ENCODE data around the gene THAP6. TPM values are rescaled to one million over a fixed set of nuclear protein-coding genes. Genes with fewer than 3 reads are reported as not detected.
"Not testable (repeated sequence)": the region's sequence is repeated elsewhere in the genome, so short reads cannot be mapped to it uniquely, and the experiment has no call there.

The THAP6 gene
- polyA plus RNA-seq, 2 of the 4 experiments (the other 2 are of a cell fraction): 9.4 to 19.1 TPM

DNA sequence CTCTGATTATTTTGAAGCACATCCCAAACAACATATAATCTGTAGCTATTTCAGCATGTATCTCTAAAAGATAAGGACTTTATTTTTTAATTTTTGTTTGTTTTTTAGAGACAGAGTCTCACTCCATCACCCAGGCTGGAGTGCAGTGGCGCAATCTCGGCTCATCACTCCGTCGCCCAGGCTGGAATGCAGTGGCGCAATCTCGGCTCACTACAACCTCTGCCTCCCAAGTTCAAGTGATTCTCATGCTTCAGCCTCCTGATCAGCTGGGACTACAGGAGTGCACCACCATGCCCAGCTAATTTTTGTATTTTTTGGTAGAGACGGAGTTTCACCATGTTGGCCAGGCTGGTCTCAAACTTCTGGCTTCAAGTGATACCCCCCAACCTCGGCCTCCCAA lies 29.9 kb downstream of the THAP6 start:
- H3K27ac ChIP-seq; H3K4me1 ChIP-seq; FAIRE-seq; H3K4me2 ChIP-seq; ATAC-seq; CTCF ChIA-PET; POLR2A ChIA-PET; H3K4me3 ChIP-seq; DNase-seq (ENCODE audit: low read depth in 1 of 2, low spot score in 1 of 2); H3K9me3 ChIP-seq: not testable (repeated sequence)
- TF ChIP-seq CEBPB (IDR thresholded peaks at IDR 0.05): peak in 1 of 2 experiments; percentile 70; a peak in 2 of 4 replicates
- WGBS (ENCODE audit: missing lambda C conversion rate): 75% methylated on average over 8 of the region's 8 CpGs

DNA sequence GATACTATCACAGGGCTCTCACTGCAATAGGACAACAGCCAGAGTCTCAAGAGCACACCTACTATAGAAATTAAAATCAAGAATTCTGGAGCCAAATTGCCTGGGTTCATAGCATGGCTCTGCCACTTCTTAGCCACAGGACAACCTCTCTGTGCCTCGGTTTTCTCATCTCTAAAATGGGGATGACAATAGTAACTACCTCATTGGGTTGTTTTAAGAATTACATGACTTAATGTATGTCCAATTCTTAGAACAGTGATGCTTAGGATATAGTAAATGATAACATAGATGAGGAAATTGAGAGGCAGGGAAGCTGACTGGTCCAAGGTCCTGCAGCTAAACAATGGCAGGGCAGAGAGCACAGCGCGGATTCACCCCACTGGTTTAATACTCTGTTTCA lies 30.6 kb downstream of the THAP6 start:
- no peak for ATAC-seq
- Histone ChIP-seq H3K4me3 (no peak overlapping the region), H3K9me3 (no peaks in the 10 kb centered on the region), H3K27ac (no peak overlapping the region), H3K4me2 (no peak overlapping the region), H3K4me1 (peaks cover 6% of the 10 kb centered on the region; the same call in 1 of the 3 replicates)
- DNase-seq (ENCODE audit: low read depth in 1 of 2, low spot score in 1 of 2): no peak
- ChIA-PET POLR2A (no interaction called here), CTCF (no interaction called here)
- no peak for TF ChIP-seq MAFK (IDR thresholded peaks at IDR 0.05; ENCODE audit: partially characterized antibody)
- TF ChIP-seq MAX (IDR thresholded peaks at IDR 0.05): no peak
- no peak for FAIRE-seq
- 68% methylated on average over 3 of the region's 3 CpGs for WGBS (ENCODE audit: missing lambda C conversion rate)

GRCh38 chr4:75545526-75545925 lies 31.3 kb downstream of the THAP6 start:
- TF ChIP-seq POLR2A (IDR thresholded peaks at IDR 0.05; ENCODE audit: low read length): no peak
- no peak for TF ChIP-seq PBX3 (IDR thresholded peaks at IDR 0.05)
- TF ChIP-seq FOXS1 (CRISPR knock-in tag; IDR thresholded peaks at IDR 0.05): no peak
- no peak for TF ChIP-seq HES2 (IDR thresholded peaks at IDR 0.05)
- TF ChIP-seq BCL3 (IDR thresholded peaks at IDR 0.05): no peak
- TF ChIP-seq BHLHE40 (IDR thresholded peaks at IDR 0.05; ENCODE audit: low read depth, low read length): no peak
- no peak for TF ChIP-seq PHF8 (IDR thresholded peaks at IDR 0.05; ENCODE audit: borderline replicate concordance, low read depth)
- no peak for TF ChIP-seq KDM1A (IDR thresholded peaks at IDR 0.05; ENCODE audit: low read depth)
- no peak for TF ChIP-seq CBX2 (IDR thresholded peaks at IDR 0.05; ENCODE audit: borderline replicate concordance, low read depth)
- no peak for TF ChIP-seq JUN (IDR thresholded peaks at IDR 0.05)
- no peak for TF ChIP-seq GATA3 (IDR thresholded peaks at IDR 0.05; ENCODE audit: borderline replicate concordance)
- no peak for TF ChIP-seq HOXA7 (CRISPR knock-in tag; IDR thresholded peaks at IDR 0.05)
- TF ChIP-seq RARB (CRISPR knock-in tag; IDR thresholded peaks at IDR 0.05): no peak
- TF ChIP-seq ZNF302 (CRISPR knock-in tag; IDR thresholded peaks at IDR 0.05): no peak
- TF ChIP-seq NFE2L2 (conservative IDR thresholded peaks at IDR 0.05; ENCODE audit: low read length): no peak
- TF ChIP-seq CHD4 (IDR thresholded peaks at IDR 0.05; ENCODE audit: borderline replicate concordance): no peak
- TF ChIP-seq RNF2 (IDR thresholded peaks at IDR 0.05; ENCODE audit: borderline replicate concordance, low read depth): no peak
- TF ChIP-seq HOXB5 (CRISPR knock-in tag; IDR thresholded peaks at IDR 0.05): no peak
- TF ChIP-seq SMC3 (IDR thresholded peaks at IDR 0.05): no peak
- 98% methylated on average over 5 of the region's 5 CpGs for WGBS (ENCODE audit: missing lambda C conversion rate)
- POLR2A ChIA-PET: no interaction called here
- Histone ChIP-seq H3K27ac (no peak overlapping the region), H3K4me3 (no peak overlapping the region), H3K9me3 (no peaks in the 10 kb centered on the region), H3K4me2 (no peak overlapping the region), H3K4me1 (peaks cover 6% of the 10 kb centered on the region; the same call in 1 of the 3 replicates)
- FAIRE-seq (no peak), ATAC-seq (no peak), DNase-seq (ENCODE audit: low read depth in 1 of 2, low spot score in 1 of 2) (no peak)
- CTCF ChIA-PET: no interaction called here

All from A549 (cell line).